Esophagus squamous epithelium (tissue), 5 donors: ENCODE data around the gene ZNF189. TPM values are rescaled to one million over a fixed set of nuclear protein-coding genes. Genes with fewer than 3 reads are reported as not detected.

Experiments
- DNase-seq: peaks from one replicate; lab custom pipeline; 2025; lab: John Stamatoyannopoulos, UW
- H3K27ac ChIP-seq, 4 donors: fragments of 200-600 bp; sonication (generic); one replicate each; pipeline ENCODE4 v1.5.1; 2016 to 2019; ENCODE audit warnings: mild to moderate bottlenecking in 1 of 4
- H3K27me3 ChIP-seq, 4 donors: fragments of 200-600 bp; sonication (generic); 1 replicate in 3 of 4; 2 replicates in 1 of 4; pipeline versions ENCODE4 v1.5.1 to v1.6.0; 2017 to 2021; ENCODE audit warnings: antibody characterized with exemption in 1 of 4
- H3K36me3 ChIP-seq, 3 donors: fragments of 200-600 bp; sonication (generic); one replicate each; pipeline ENCODE4 v1.5.1; 2016 to 2019
- H3K4me1 ChIP-seq, 3 donors: fragments of 200-600 bp; sonication (generic); one replicate each; pipeline ENCODE4 v1.5.1; 2017 to 2019
- H3K4me3 ChIP-seq, 4 donors: fragments of 200-600 bp; sonication (generic); 1 replicate in 3 of 4; 2 replicates in 1 of 4; pipeline ENCODE4 v1.5.1; 2016 to 2019; ENCODE audit warnings: mild to moderate bottlenecking in 2 of 4, moderate library complexity in 1 of 4
- H3K9me3 ChIP-seq, 3 donors: fragments of 200-600 bp; sonication (generic); one replicate each; pipeline ENCODE4 v1.5.1; 2016 to 2019
- POLR2A ChIP-seq, 4 donors: fragments of 450-650 bp; IDR thresholded peaks; one replicate each; pipeline ENCODE4 v1.6.1; 2017; ENCODE audit warnings: antibody characterized with exemption in 4 of 4, mild to moderate bottlenecking in 4 of 4, moderate library complexity in 3 of 4
- WGBS, 2 donors: methylation state at CpG; one replicate each; pipeline ENCODE4 v1.1.5; 2018; 5-methylcytosine and 5-hydroxymethylcytosine counted together
- intact Hi-C: fragments of 100-400 bp; cut with DNase I; formaldehyde crosslinking; loops from one replicate; pipeline ENCODE4 v1.15.0; 2022
- total RNA-seq, 4 donors: library from RNA; depleted of rRNA; stranded (reverse); fragments of >200 nt; gene quantifications; one replicate each; pipeline ENCODE4 v1.1.0, GENCODE V29; 2016
- TF ChIP-seq, protein P1 (sequence below), 6 experiments: fragments of 450-650 bp in 4 of 6; fragments of 200-600 bp in 2 of 6; sonication (generic) in 2 of 6; IDR thresholded peaks; one replicate each; pipeline ENCODE4 v1.5.1; 2016 to 2019; ENCODE audit warnings: antibody characterized with exemption in 6 of 6, mild to moderate bottlenecking in 4 of 6, moderate library complexity in 4 of 6
- donor health status: DM: yes; HTN: yes; CAD: no.

Gene ZNF189
- total RNA-seq, 4 donors from 2014 or later, result 5.0 to 14.7 (median 6.6) TPM

GRCh38 chr9:101440714-101441230 is 42.1 kb downstream of the ZNF189 start:
- peaks cover 0 to 10% (median 0%) of the 10 kb centered on the region in 4 donors for H3K27me3 ChIP-seq
- TF ChIP-seq, protein P1, sequence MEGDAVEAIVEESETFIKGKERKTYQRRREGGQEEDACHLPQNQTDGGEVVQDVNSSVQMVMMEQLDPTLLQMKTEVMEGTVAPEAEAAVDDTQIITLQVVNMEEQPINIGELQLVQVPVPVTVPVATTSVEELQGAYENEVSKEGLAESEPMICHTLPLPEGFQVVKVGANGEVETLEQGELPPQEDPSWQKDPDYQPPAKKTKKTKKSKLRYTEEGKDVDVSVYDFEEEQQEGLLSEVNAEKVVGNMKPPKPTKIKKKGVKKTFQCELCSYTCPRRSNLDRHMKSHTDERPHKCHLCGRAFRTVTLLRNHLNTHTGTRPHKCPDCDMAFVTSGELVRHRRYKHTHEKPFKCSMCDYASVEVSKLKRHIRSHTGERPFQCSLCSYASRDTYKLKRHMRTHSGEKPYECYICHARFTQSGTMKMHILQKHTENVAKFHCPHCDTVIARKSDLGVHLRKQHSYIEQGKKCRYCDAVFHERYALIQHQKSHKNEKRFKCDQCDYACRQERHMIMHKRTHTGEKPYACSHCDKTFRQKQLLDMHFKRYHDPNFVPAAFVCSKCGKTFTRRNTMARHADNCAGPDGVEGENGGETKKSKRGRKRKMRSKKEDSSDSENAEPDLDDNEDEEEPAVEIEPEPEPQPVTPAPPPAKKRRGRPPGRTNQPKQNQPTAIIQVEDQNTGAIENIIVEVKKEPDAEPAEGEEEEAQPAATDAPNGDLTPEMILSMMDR (IDR thresholded peaks at IDR 0.05), result no peak
- TF ChIP-seq POLR2A (IDR thresholded peaks at IDR 0.05), result no peak
- no peak overlapping the region for H3K27ac ChIP-seq
- intact Hi-C loops, result no loop called here
- no peaks in the 10 kb centered on the region for H3K36me3 ChIP-seq
- H3K4me3 ChIP-seq, result no peak overlapping the region
- no peak for DNase-seq
- 60 to 71% methylated on average over 3 of the region's 3 CpGs for WGBS, 2 donors
- H3K4me1 ChIP-seq, result no peaks in the 10 kb centered on the region
- H3K9me3 ChIP-seq, result no peaks in the 10 kb centered on the region

GRCh38 chr9:101442318-101442717 is 43.7 kb downstream of the ZNF189 start:
- Histone ChIP-seq H3K4me1 (no peaks in the 10 kb centered on the region), H3K27ac (no peak overlapping the region), H3K27me3 (peaks cover 0 to 16% (median 0%) of the 10 kb centered on the region in 4 donors), H3K9me3 (no peaks in the 10 kb centered on the region), H3K36me3 (no peaks in the 10 kb centered on the region), H3K4me3 (no peak overlapping the region)
- WGBS, 2 donors, result 85 to 100% methylated on average over 1 to 3 of the region's 3 CpGs
- intact Hi-C loops, result no loop called here
- TF ChIP-seq, protein P1 (IDR thresholded peaks at IDR 0.05), result no peak
- no peak for DNase-seq

DNA sequence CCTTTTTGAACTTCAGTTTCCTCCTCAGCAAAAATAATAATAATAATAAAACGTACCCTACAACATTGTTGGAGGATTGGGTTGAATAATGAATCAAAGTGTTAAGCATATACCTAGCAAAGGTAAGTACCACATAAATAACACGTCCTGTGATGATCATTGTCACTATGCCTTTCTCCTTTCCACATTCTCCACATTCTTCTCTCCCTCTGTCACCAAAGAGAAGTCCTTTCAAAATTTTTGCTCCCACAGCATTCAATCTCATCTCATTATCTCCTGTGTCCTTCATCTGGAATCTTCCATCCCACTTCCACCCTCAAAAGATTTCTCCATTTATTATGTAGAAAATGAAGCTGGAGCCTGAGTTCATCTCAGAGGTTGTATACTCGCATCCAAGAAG is 44.1 kb downstream of the ZNF189 start:
- no peaks in the 10 kb centered on the region for H3K36me3 ChIP-seq
- no peak overlapping the region for H3K27ac ChIP-seq
- DNase-seq, result no peak
- H3K4me3 ChIP-seq, result no peak overlapping the region
- intact Hi-C loops, result no loop called here
- no peaks in the 10 kb centered on the region for H3K9me3 ChIP-seq
- TF ChIP-seq, protein P1 (IDR thresholded peaks at IDR 0.05), result no peak
- no peaks in the 10 kb centered on the region for H3K4me1 ChIP-seq
- WGBS, 2 donors, result 65 to 70% methylated on average over 3 of the region's 3 CpGs
- peaks cover 0 to 16% (median 0%) of the 10 kb centered on the region in 4 donors for H3K27me3 ChIP-seq

DNA sequence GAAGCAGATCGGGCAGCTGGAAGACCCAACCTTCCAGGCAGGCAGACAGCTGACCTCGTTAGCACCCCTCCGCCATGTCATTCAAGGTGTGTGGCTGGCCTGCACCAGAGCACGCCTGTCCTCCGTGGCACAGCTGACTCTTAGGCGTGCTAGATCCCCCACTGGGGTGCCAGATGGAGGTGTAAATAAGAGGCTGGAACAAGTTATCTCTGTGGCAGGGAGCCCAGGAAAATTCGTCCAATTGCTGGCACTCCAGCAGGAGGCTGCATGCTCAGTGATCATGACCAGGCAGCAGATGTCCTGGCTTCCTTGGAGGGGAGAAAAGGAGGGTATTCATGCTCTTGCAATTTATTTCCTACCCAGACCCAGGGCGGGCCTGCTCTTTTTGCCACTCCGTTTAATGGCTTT is 44.7 kb downstream of the ZNF189 start:
- H3K4me1 ChIP-seq, result no peaks in the 10 kb centered on the region
- intact Hi-C loops, result no loop called here
- no peak overlapping the region for H3K27ac ChIP-seq
- no peak for DNase-seq
- no peak for TF ChIP-seq POLR2A (IDR thresholded peaks at IDR 0.05)
- TF ChIP-seq, protein P1 (IDR thresholded peaks at IDR 0.05), result no peak
- 62 to 70% methylated on average over 9 of the region's 9 CpGs for WGBS, 2 donors
- H3K4me3 ChIP-seq, result no peak overlapping the region
- H3K9me3 ChIP-seq, result no peaks in the 10 kb centered on the region
- peaks cover 0 to 17% (median 0%) of the 10 kb centered on the region in 4 donors for H3K27me3 ChIP-seq
- no peaks in the 10 kb centered on the region for H3K36me3 ChIP-seq

DNA sequence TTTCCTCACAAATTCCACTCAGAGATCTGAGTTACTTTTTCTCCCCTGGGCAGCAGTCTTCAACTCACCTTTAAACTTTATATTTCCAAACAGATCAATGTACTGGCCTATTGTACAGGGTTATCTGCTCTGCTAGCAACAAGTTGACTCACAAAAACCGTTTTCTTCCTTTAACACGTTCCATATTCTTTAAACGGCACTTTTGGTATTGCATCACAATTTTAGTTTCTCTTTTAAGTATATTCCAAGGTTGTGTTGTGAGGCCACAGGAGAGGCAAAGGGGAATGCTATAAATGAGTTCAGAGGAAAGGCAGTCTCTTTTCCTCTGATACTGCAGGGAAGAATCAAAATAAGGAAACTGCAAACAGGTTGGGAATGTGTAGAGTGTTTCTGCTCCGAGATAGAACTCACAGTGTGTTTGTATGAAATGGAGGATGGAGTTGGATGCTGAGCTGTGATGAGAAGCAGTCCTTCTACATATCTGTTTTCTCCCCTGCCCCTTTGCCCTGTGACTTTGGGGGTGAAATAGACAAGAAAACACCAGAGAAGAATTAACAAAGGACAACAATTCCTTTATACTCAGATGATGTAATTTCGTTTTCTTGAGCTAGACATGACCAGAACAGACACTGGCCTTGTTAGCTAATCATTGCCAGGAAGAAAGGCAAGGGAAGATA is 46.8 kb downstream of the ZNF189 start:
- no peaks in the 10 kb centered on the region for H3K9me3 ChIP-seq
- no peak for TF ChIP-seq POLR2A (IDR thresholded peaks at IDR 0.05)
- TF ChIP-seq, protein P1 (IDR thresholded peaks at IDR 0.05), result no peak
- intact Hi-C loops, result no loop called here
- H3K36me3 ChIP-seq, result no peaks in the 10 kb centered on the region
- peaks cover 0 to 29% (median 0%) of the 10 kb centered on the region in 4 donors for H3K27me3 ChIP-seq
- WGBS, 2 donors, result 34 to 49% methylated on average over 5 of the region's 5 CpGs
- DNase-seq, result no peak
- peaks cover 0 to 13% (median 4%) of the 10 kb centered on the region in 3 donors for H3K4me1 ChIP-seq
- H3K27ac ChIP-seq, result no peak overlapping the region
- no peak overlapping the region for H3K4me3 ChIP-seq
